Astrocyte of the spinal cord (primary cell): ENCODE data around the gene NFRKB.
"Not testable (repeated sequence)": the region's sequence is repeated elsewhere in the genome, so short reads cannot be mapped to it uniquely, and the experiment has no call there.

Experiments used
- DNase-seq: peaks from one replicate; pipeline ENCODE4 v3.0.0; 2011; ENCODE audit warnings: low read depth, low spot score
- H3K4me3 ChIP-seq: 2 replicates; pipeline ENCODE4 v1.5.1; 2011; ENCODE audit warnings: low read depth, mild to moderate bottlenecking, low read length, moderate library complexity
- CTCF ChIP-seq: IDR thresholded peaks from 2 replicates; pipeline ENCODE4 v1.5.1; 2012; ENCODE audit warnings: low read depth, mild to moderate bottlenecking, low read length, inconsistent platforms
- in situ Hi-C: cut with HindIII; loops from 2 replicates; pipeline ENCODE4 v1.10.0; 2017; ENCODE audit warnings: low sequenced_read_pairs

NFRKB gene

GRCh38 chr11:129849447-129850130 lies 45.8 kb downstream of the NFRKB start:
- in situ Hi-C loops: no loop called here
- DNase-seq: no peak
- H3K4me3 ChIP-seq: no peak overlapping the region
- TF ChIP-seq CTCF: no peak

- DNase-seq, H3K4me3 ChIP-seq, in situ Hi-C loops: not testable (repeated sequence)
These were observed 48.0 kb downstream of the NFRKB start for GRCh38 chr11:129847361-129847760.

- no peak overlapping the region for H3K4me3 ChIP-seq
- in situ Hi-C loops: no loop called here
- no peak for TF ChIP-seq CTCF
- DNase-seq: peak; percentile 91
These were observed 48.7 kb downstream of the NFRKB start for GRCh38 chr11:129846508-129847335.
